Measurements from ENCODE around the gene FAM83B.

DNA sequence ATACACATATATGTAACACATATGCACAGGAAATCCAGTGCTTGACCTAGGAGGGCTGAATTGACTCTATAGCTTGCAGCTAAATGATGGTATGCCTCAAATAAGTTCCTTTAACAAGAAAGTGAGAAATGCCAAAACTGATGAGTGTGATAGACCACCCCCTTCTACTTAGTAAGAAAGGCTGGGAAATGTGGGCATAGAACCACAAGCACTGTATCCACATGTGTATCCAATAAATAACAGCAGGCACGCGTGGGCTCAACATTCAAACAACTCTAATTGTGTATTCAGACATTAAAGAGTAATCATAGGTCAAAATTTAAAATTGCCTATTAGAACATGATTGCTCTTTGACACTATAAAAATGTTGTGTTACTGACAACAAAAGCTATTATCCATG is 54.1 kb downstream of the FAM83B start:
- no peak for TF ChIP-seq POLR2A (IDR thresholded peaks at IDR 0.05)
- TF ChIP-seq, protein P1, sequence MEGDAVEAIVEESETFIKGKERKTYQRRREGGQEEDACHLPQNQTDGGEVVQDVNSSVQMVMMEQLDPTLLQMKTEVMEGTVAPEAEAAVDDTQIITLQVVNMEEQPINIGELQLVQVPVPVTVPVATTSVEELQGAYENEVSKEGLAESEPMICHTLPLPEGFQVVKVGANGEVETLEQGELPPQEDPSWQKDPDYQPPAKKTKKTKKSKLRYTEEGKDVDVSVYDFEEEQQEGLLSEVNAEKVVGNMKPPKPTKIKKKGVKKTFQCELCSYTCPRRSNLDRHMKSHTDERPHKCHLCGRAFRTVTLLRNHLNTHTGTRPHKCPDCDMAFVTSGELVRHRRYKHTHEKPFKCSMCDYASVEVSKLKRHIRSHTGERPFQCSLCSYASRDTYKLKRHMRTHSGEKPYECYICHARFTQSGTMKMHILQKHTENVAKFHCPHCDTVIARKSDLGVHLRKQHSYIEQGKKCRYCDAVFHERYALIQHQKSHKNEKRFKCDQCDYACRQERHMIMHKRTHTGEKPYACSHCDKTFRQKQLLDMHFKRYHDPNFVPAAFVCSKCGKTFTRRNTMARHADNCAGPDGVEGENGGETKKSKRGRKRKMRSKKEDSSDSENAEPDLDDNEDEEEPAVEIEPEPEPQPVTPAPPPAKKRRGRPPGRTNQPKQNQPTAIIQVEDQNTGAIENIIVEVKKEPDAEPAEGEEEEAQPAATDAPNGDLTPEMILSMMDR (IDR thresholded peaks at IDR 0.05), result no peak
